B cell (primary cell): ENCODE measurements around the gene WNT3A. TPM values are rescaled to one million over a fixed set of nuclear protein-coding genes. Genes with fewer than 3 reads are reported as not detected.
A peak's percentile ranks its signal among the peaks of the same experiment; 100 is the strongest.

Experiments used
- ATAC-seq: fragments of 200-7000 bp; cut with Tn5 transposase; one replicate; pipeline ENCODE4 v1.10.0; 2021; ENCODE audit warnings: low read depth, mild to moderate bottlenecking, moderate number of reproducible peaks, moderate library complexity
- CTCF ChIA-PET: fragments of 350-600 bp; sonication (Branson Sonifier 250); formaldehyde crosslinking; loops from one replicate; lab custom pipeline; 2021; ENCODE audit warnings: antibody characterized with exemption, inconsistent platforms; lab: Charles Lee
- POLR2A ChIA-PET: fragments of 350-600 bp; sonication (Branson Sonifier 250); formaldehyde crosslinking; loops from one replicate; lab custom pipeline; 2021; ENCODE audit warnings: antibody characterized with exemption; lab: Charles Lee
- DNase-seq: peaks from one replicate; pipeline ENCODE4 v3.0.0; 2013
- H2AFZ ChIP-seq: 2 replicates; pipeline ENCODE4 v1.6.1; 2012; ENCODE audit warnings: mild to moderate bottlenecking, low read depth, low read length; ENCODE audit not compliant: insufficient read depth, poor library complexity, severe bottlenecking
- H3K27ac ChIP-seq, 2 donors: 1 replicate in 1 of 2; 2 replicates in 1 of 2; pipeline ENCODE4 v1.5.1; 2012 to 2013; ENCODE audit warnings: low read length in 2 of 2, mild to moderate bottlenecking in 2 of 2, moderate library complexity in 1 of 2
- H3K27me3 ChIP-seq, 4 experiments: fragments of 200-600 bp in 1 of 4; sonication (generic) in 1 of 4; replicated peaks in 1 of 4; 1 replicate in 2 of 4; 2 replicates in 2 of 4; pipeline versions ENCODE4 v1.6.1 to v1.7.0; 2013 to 2016; ENCODE audit warnings: low read length in 3 of 4, mild to moderate bottlenecking in 2 of 4, mixed read lengths in 1 of 4, moderate library complexity in 1 of 4; ENCODE audit not compliant: insufficient read depth in 4 of 4, control insufficient read depth in 3 of 4; ENCODE audit errors: control extremely low read depth in 1 of 4
- H3K36me3 ChIP-seq, 2 experiments: replicated peaks in 1 of 2; 1 replicate in 1 of 2; 2 replicates in 1 of 2; pipeline versions ENCODE4 v1.6.1 to v1.7.1; 2013; ENCODE audit warnings: low read length in 1 of 2; ENCODE audit not compliant: insufficient read depth in 2 of 2, control insufficient read depth in 1 of 2; ENCODE audit errors: control extremely low read depth in 1 of 2, extremely low read depth in 1 of 2
- H3K4me1 ChIP-seq, 2 donors: fragments of 200-600 bp in 1 of 2; sonication (generic) in 1 of 2; 1 replicate in 1 of 2; 2 replicates in 1 of 2; pipeline versions ENCODE4 v1.5.1 to v1.6.1; 2013 to 2017; ENCODE audit warnings: low read length in 2 of 2; ENCODE audit not compliant: control insufficient read depth in 2 of 2, insufficient read depth in 2 of 2
- H3K4me2 ChIP-seq: replicated peaks from 2 replicates; pipeline ENCODE3; 2012; ENCODE audit warnings: mild to moderate bottlenecking, low read depth, low read length; ENCODE audit not compliant: poor library complexity, severe bottlenecking
- H3K4me3 ChIP-seq, 5 experiments: fragments of 200-600 bp in 1 of 5; sonication (generic) in 1 of 5; 1 replicate in 3 of 5; 2 replicates in 2 of 5; pipeline versions ENCODE4 v1.5.1 to v1.7.0; 2011 to 2016; ENCODE audit warnings: low read length in 4 of 5, mild to moderate bottlenecking in 4 of 5, low read depth in 2 of 5, control low read depth in 1 of 5, moderate library complexity in 1 of 5; ENCODE audit not compliant: insufficient read depth in 1 of 5; ENCODE audit errors: control extremely low read depth in 1 of 5, extremely low read depth in 1 of 5
- H3K79me2 ChIP-seq: fragments of 200-600 bp; sonication (generic); one replicate; pipeline ENCODE4 v1.6.0; 2016; ENCODE audit warnings: low read length; ENCODE audit not compliant: control insufficient read depth, insufficient read depth
- H3K9ac ChIP-seq: fragments of 200-600 bp; sonication (generic); 2 replicates; pipeline ENCODE4 v1.6.1; 2017; ENCODE audit warnings: mild to moderate bottlenecking, low read length, moderate library complexity
- H3K9me3 ChIP-seq, 3 donors: one replicate each; pipeline versions ENCODE4 v1.6.1 to v1.7.1; 2013; ENCODE audit warnings: low read length in 2 of 3; ENCODE audit not compliant: control insufficient read depth in 2 of 3, insufficient read depth in 1 of 3; ENCODE audit errors: control extremely low read depth in 1 of 3
- H4K20me1 ChIP-seq: 2 replicates; pipeline ENCODE4 v1.6.0; 2012; ENCODE audit warnings: mild to moderate bottlenecking, low read length; ENCODE audit not compliant: insufficient read depth, control insufficient read depth, poor library complexity, severe bottlenecking
- H3K27ac Mint-ChIP-seq: one replicate; pipeline ENCODE4 v1.8.0; 2021; ENCODE audit warnings: mixed read lengths
- H3K27me3 Mint-ChIP-seq: one replicate; pipeline ENCODE4 v1.8.0; 2021; ENCODE audit warnings: mixed read lengths
- H3K4me1 Mint-ChIP-seq: one replicate; pipeline ENCODE4 v1.8.0; 2021; ENCODE audit warnings: mixed read lengths
- H3K4me3 Mint-ChIP-seq: one replicate; pipeline ENCODE4 v1.8.0; 2021; ENCODE audit warnings: mixed read lengths
- H3K9me3 Mint-ChIP-seq: one replicate; pipeline ENCODE4 v1.8.0; 2022; ENCODE audit warnings: mixed read lengths; ENCODE audit not compliant: insufficient read depth
- CTCF ChIP-seq: fragments of 200-600 bp; IDR thresholded peaks from one replicate; pipeline ENCODE4 v1.8.0; 2022; ENCODE audit warnings: antibody characterized with exemption, mild to moderate bottlenecking
- EZH2 ChIP-seq: IDR thresholded peaks from 2 replicates; pipeline ENCODE4 v1.6.1; 2012; ENCODE audit warnings: borderline replicate concordance, low read depth, mild to moderate bottlenecking, moderate library complexity, low read length; ENCODE audit not compliant: insufficient read depth, poor library complexity, severe bottlenecking
- WGBS: methylation state at CpG from one replicate; pipeline ENCODE4 v1.1.5; 2013; ENCODE audit warnings: missing lambda C conversion rate; ENCODE audit not compliant: insufficient coverage; 5-methylcytosine and 5-hydroxymethylcytosine counted together
- intact Hi-C: fragments of 100-400 bp; cut with micrococcal nuclease; formaldehyde crosslinking; loops from one replicate; pipeline ENCODE4 v1.10.0; 2022
- polyA plus RNA-seq: library from polyadenylated mRNA; depleted of rRNA; stranded (reverse); fragments of >200 nt; gene quantifications from 2 replicates; pipeline ENCODE4 v1.2.3, GENCODE V29; 2012
- total RNA-seq, 2 donors: library from RNA; stranded (reverse); fragments of 120-200 nt in 1 of 2; gene quantifications; 1 replicate in 1 of 2; 2 replicates in 1 of 2; pipeline versions ENCODE4 v1.2.3 to v1.2.4, GENCODE V29; 2013 to 2022

Gene WNT3A
- total and polyA plus RNA-seq, 2 donors (not counting 1 experiment from before 2014, with no cell fraction given) = 0.03 TPM; not detected in 1

GRCh38 chr1:228058949-228059633 lies 52.3 kb downstream of the WNT3A start:
- H3K27ac Mint-ChIP-seq = no peak overlapping the region
- peaks cover 10% of the 10 kb centered on the region for H3K4me1 Mint-ChIP-seq
- no peaks in the 10 kb centered on the region for H3K79me2 ChIP-seq
- no peaks in the 10 kb centered on the region for H3K36me3 ChIP-seq
- peaks cover 23 to 35% of the 10 kb centered on the region in 2 donors for H3K4me1 ChIP-seq
- TF ChIP-seq EZH2 = no peak
- TF ChIP-seq CTCF = no peak
- peak overlapping the region; percentile 61 for H3K4me3 Mint-ChIP-seq
- intact Hi-C loops = no loop called here
- DNase-seq (peak; percentile 83), ATAC-seq (peak; percentile 63)
- peak overlapping the region; percentile 77 for H3K4me2 ChIP-seq
- H3K27me3 ChIP-seq = peaks cover 0 to 65% (median 40%) of the 10 kb centered on the region in 4 experiments
- no peak overlapping the region for H3K27ac ChIP-seq
- peaks cover 0 to 56% (median 0%) of the 10 kb centered on the region in 3 donors for H3K9me3 ChIP-seq
- 13% methylated on average over 65 of the region's 66 CpGs for WGBS
- H3K27me3 Mint-ChIP-seq = peaks cover 21% of the 10 kb centered on the region
- H3K9me3 Mint-ChIP-seq = no peaks in the 10 kb centered on the region
- POLR2A ChIA-PET = interaction anchor here (0.7 kb wide), 1 partner anchor 55 kb away, joined by 6 read pairs; no protein-coding TSS in a partner anchor
- no peaks in the 10 kb centered on the region for H4K20me1 ChIP-seq
- H3K4me3 ChIP-seq = peak overlapping the region in 4 of 5 experiments; percentile 15 to 51 (median 38)
- CTCF ChIA-PET = no interaction called here
- H2AFZ ChIP-seq = peak overlapping the region; percentile 50
- peak overlapping the region; percentile 45 for H3K9ac ChIP-seq
